Activated CD4-positive, alpha-beta T cell treated with anti-CD3 and anti-CD28 coated beads, Interleukin-2, amount 50 U/mL, for 48 hours (primary cell): ENCODE measurements around the gene COX5B.
"Not testable (repeated sequence)": the region's sequence is repeated elsewhere in the genome, so short reads cannot be mapped to it uniquely, and the experiment has no call there.

Experiments used
- DNase-seq, 2 experiments: peaks; one replicate each; pipeline ENCODE4 v3.0.0-alpha.2; 2020

The COX5B gene

GRCh38 chr2:97673915-97674283, 28.0 kb downstream of the COX5B start:
- peak; percentile 40 to 60 for DNase-seq

GRCh38 chr2:97675430-97676113, 29.7 kb downstream of the COX5B start:
- DNase-seq, result no peak

- DNase-seq, result no peak
Measured at GRCh38 chr2:97676620-97677019, 30.8 kb downstream of the COX5B start.

GRCh38 chr2:97677480-97677879, 31.6 kb downstream of the COX5B start:
- no peak for DNase-seq

GRCh38 chr2:97678298-97678697, 32.4 kb downstream of the COX5B start:
- no peak for DNase-seq

GRCh38 chr2:97687235-97687634, 41.4 kb downstream of the COX5B start:
- DNase-seq, result not testable (repeated sequence)

- no peak for DNase-seq
Measured at GRCh38 chr2:97688062-97688827, 42.4 kb downstream of the COX5B start.

- no peak for DNase-seq
Measured at GRCh38 chr2:97691166-97691565, 45.3 kb downstream of the COX5B start.

GRCh38 chr2:97693476-97693875, 47.6 kb downstream of the COX5B start:
- DNase-seq, result no peak

- DNase-seq, result no peak
Measured at GRCh38 chr2:97695744-97696143, 49.9 kb downstream of the COX5B start.

GRCh38 chr2:97697252-97698235, 51.7 kb downstream of the COX5B start:
- DNase-seq, result peak; percentile 96 to 97
